Thyroid gland (tissue), 4 donors: ENCODE measurements around the gene ZNF516. TPM values are rescaled to one million over a fixed set of nuclear protein-coding genes. Genes with fewer than 3 reads are reported as not detected.

Experiments
- DNase-seq, 2 donors: peaks; one replicate each; pipeline ENCODE4 v3.0.0-alpha.2; 2019
- H3K27ac ChIP-seq, 3 donors: fragments of 200-600 bp; sonication (generic); 1 replicate in 2 of 3; 2 replicates in 1 of 3; pipeline ENCODE4 v1.5.1; 2016 to 2019; ENCODE audit warnings: mild to moderate bottlenecking in 1 of 3, moderate library complexity in 1 of 3
- H3K27me3 ChIP-seq: fragments of 200-600 bp; sonication (generic); one replicate; pipeline ENCODE4 v1.5.1; 2019
- H3K36me3 ChIP-seq, 2 donors: fragments of 200-600 bp; sonication (generic); one replicate each; pipeline ENCODE4 v1.5.1; 2016 to 2019
- H3K4me1 ChIP-seq, 2 donors: fragments of 200-600 bp; sonication (generic); one replicate each; pipeline ENCODE4 v1.5.1; 2017 to 2019
- H3K4me3 ChIP-seq, 3 donors: fragments of 200-600 bp; sonication (generic); replicated peaks in 1 of 3; 1 replicate in 2 of 3; 2 replicates in 1 of 3; pipeline ENCODE4 v1.5.1; 2016; ENCODE audit warnings: mild to moderate bottlenecking in 1 of 3
- H3K9me3 ChIP-seq: fragments of 200-600 bp; sonication (generic); one replicate; pipeline ENCODE4 v1.5.1; 2017
- POLR2A ChIP-seq, 2 donors: fragments of 450-650 bp; IDR thresholded peaks; one replicate each; pipeline ENCODE4 v1.6.1; 2017; ENCODE audit warnings: antibody characterized with exemption in 2 of 2, mild to moderate bottlenecking in 2 of 2, moderate library complexity in 1 of 2
- whole genome bisulfite sequencing, 2 donors: methylation state at CpG; one replicate each; pipeline ENCODE4 v1.1.5; 2017; 5-methylcytosine and 5-hydroxymethylcytosine counted together
- intact Hi-C: fragments of 100-400 bp; cut with DNase I; formaldehyde crosslinking; loops from one replicate; pipeline ENCODE4 v1.15.1; 2023
- total RNA-seq, 4 donors: library from RNA; depleted of rRNA; stranded (reverse); fragments of >200 nt; gene quantifications; one replicate each; pipeline ENCODE4 v1.2.3, GENCODE V29; 2016
- TF ChIP-seq, protein P1 (sequence below), 6 experiments: fragments of 200-600 bp in 3 of 6; fragments of 450-650 bp in 3 of 6; sonication (generic) in 3 of 6; IDR thresholded peaks; one replicate each; pipeline ENCODE4 v1.5.1; 2016 to 2019; ENCODE audit warnings: antibody characterized with exemption in 6 of 6, mild to moderate bottlenecking in 2 of 6, inconsistent platforms in 1 of 6, moderate library complexity in 1 of 6

ZNF516 gene
- total RNA-seq, 4 donors from 2014 or later = 25.4 to 44.8 (median 28.6) TPM

DNA sequence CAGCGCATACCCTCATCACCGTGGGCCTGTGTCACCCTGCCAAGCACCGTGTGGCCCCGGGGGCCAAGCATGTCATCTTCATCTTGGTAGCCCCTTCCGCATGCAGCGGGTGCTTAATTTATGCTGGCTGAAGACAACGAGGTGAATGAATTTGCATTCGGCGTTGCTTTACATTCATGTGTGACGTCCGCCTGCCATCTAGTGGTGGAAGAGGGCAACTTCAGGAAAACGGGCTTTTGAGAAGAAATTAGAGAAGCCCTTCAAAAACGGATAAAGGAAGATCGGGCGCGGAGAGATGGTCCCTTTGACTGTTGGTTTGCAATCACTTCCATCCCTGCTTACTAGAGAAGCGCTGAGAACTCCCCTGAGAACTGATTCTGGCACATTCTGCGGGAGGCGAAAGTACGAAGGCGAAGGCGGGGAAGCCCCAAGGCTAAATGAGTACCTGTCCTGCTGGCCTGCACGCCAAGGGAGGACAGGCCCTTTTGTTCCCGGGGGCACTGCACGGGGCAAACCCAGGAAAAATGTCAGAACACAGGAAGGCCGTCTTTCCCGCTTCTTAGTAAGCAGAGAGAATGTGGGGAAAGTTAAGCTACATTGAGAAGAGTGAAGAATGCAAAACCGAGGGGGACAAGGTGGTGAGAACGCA is 145.9 kb downstream of the ZNF516 start:
- H3K27me3 ChIP-seq = no peaks in the 10 kb centered on the region
- peak; percentile 71 to 77 for DNase-seq
- H3K4me3 ChIP-seq = no peak overlapping the region
- H3K4me1 ChIP-seq = peaks cover 5 to 11% of the 10 kb centered on the region in 2 donors
- TF ChIP-seq, protein P1, sequence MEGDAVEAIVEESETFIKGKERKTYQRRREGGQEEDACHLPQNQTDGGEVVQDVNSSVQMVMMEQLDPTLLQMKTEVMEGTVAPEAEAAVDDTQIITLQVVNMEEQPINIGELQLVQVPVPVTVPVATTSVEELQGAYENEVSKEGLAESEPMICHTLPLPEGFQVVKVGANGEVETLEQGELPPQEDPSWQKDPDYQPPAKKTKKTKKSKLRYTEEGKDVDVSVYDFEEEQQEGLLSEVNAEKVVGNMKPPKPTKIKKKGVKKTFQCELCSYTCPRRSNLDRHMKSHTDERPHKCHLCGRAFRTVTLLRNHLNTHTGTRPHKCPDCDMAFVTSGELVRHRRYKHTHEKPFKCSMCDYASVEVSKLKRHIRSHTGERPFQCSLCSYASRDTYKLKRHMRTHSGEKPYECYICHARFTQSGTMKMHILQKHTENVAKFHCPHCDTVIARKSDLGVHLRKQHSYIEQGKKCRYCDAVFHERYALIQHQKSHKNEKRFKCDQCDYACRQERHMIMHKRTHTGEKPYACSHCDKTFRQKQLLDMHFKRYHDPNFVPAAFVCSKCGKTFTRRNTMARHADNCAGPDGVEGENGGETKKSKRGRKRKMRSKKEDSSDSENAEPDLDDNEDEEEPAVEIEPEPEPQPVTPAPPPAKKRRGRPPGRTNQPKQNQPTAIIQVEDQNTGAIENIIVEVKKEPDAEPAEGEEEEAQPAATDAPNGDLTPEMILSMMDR (IDR thresholded peaks at IDR 0.05) = peak; percentile 73 to 87 (median 82)
- no peak for TF ChIP-seq POLR2A (IDR thresholded peaks at IDR 0.05)
- H3K27ac ChIP-seq = peak overlapping the region in 1 of 3 donors; percentile 38
- no peaks in the 10 kb centered on the region for H3K9me3 ChIP-seq
- WGBS, 2 donors = 33 to 35% methylated on average over 28 to 29 of the region's 29 CpGs
- intact Hi-C loops = no loop called here
- H3K36me3 ChIP-seq = no peaks in the 10 kb centered on the region

DNA sequence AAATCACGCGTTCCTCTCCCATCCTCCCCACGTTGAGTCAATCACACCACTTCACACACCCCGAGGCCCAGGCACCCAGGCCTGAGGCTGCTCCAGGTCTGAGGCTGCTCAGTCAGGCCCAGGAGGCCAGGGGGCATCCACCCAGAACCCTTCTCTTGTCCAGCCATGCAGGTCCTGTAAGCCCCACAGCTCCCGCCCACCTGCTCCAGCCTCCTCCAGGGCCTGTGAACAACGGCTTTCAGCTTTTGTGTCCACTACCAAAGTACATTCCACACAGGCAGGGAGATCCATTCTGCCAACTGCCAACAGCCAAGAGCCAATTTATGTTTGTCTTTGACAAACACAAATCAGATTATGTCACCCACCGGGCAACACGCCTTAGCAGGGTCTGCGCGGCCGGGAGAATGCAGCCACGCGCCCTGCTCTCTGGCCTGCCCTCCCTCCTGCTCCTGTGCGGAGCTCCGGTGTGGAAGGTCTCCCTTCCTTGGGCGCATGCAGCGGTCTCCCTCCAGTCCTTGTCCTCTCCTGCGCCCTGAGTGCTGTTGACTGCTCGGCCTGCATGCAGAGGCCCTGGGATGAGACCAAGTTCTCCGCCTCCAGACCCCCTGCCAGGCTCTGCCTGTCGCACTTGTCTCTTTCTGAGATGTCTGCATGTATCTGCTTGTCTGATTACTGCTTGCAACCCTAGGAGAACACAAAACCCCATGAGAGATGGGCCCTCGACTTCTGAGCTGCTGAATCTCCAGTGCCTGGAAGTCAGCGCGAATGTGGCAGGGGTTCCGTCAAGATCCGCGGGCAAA is 146.6 kb downstream of the ZNF516 start:
- H3K27me3 ChIP-seq = no peaks in the 10 kb centered on the region
- peak; percentile 76 to 80 for DNase-seq
- 45 to 62% methylated on average over 19 to 27 of the region's 27 CpGs for WGBS, 2 donors
- H3K9me3 ChIP-seq = no peaks in the 10 kb centered on the region
- peaks cover 5 to 11% of the 10 kb centered on the region in 2 donors for H3K4me1 ChIP-seq
- TF ChIP-seq, protein P1 (IDR thresholded peaks at IDR 0.05) = no peak
- no peak for TF ChIP-seq POLR2A (IDR thresholded peaks at IDR 0.05)
- intact Hi-C loops = no loop called here
- no peak overlapping the region for H3K4me3 ChIP-seq
- peak overlapping the region in 2 of 3 donors; percentile 22 to 38 for H3K27ac ChIP-seq
- no peaks in the 10 kb centered on the region for H3K36me3 ChIP-seq

DNA sequence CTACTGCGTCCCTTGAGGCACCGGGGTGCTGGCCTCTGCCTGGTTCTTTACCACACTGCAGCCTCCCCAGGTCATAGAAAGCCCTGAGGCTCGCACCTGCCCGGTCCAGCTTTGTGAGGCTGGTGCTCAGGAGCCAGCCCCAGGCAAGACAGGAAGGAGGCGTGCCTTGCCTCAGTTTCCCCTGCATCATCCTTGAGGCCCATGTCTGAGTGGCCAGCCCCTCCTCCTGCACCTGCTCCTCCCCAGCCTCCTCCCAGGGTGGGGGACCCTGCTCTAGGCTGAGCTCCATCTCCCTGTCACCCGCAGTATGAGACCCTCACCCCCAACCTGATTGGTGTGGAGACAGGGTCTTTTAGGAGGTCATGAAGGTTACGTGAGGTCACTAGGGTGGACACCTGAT is 147.7 kb downstream of the ZNF516 start:
- H3K27me3 ChIP-seq = no peaks in the 10 kb centered on the region
- no peaks in the 10 kb centered on the region for H3K9me3 ChIP-seq
- DNase-seq = no peak
- no peak overlapping the region for H3K27ac ChIP-seq
- H3K4me1 ChIP-seq = peaks cover 5 to 11% of the 10 kb centered on the region in 2 donors
- intact Hi-C loops = no loop called here
- WGBS, 2 donors = 89 to 94% methylated on average over 3 to 6 of the region's 7 CpGs
- H3K36me3 ChIP-seq = no peaks in the 10 kb centered on the region
- TF ChIP-seq POLR2A (IDR thresholded peaks at IDR 0.05) = no peak
- TF ChIP-seq, protein P1 (IDR thresholded peaks at IDR 0.05) = no peak
- no peak overlapping the region for H3K4me3 ChIP-seq

DNA sequence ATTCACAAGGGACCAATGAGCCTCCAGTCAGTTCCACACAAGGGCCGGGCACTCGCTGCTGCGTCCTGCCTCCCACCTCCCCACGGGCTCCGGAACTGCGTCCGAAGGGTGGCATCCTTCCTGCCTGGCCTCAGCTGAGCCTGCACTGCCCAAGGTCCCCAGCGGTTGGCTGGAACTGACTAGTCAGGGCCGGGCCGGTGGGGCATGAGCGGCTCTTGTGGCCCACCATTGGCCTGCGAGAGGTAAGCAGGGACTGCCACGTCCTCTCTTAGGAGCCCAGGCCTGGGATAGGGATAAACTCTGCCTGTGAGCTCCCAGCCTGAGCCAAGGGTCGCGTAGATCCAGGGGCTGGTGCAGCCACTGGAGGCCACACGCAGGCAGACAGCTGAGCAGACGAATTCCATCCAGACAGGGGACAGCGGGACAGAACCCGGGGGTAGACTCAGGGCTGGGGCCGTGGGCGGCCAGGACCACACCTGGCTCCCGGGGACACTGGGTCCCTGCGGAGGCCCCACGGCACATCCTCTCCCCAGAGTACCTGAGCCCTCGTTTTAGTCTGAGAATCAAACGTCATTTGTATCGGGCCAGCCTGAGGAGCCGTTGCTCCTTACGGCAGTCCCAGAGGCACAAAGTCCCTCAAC is 148.4 kb downstream of the ZNF516 start:
- Histone ChIP-seq H3K36me3 (no peaks in the 10 kb centered on the region), H3K4me1 (peaks cover 5 to 11% of the 10 kb centered on the region in 2 donors), H3K4me3 (no peak overlapping the region), H3K27me3 (no peaks in the 10 kb centered on the region), H3K9me3 (no peaks in the 10 kb centered on the region), H3K27ac (no peak overlapping the region)
- 81 to 91% methylated on average over 15 to 26 of the region's 29 CpGs for WGBS, 2 donors
- intact Hi-C loops = no loop called here
- no peak for DNase-seq
- TF ChIP-seq POLR2A (IDR thresholded peaks at IDR 0.05) = no peak
- TF ChIP-seq, protein P1 (IDR thresholded peaks at IDR 0.05) = no peak
